ENCODE measurements around the gene FOXE3. TPM values are rescaled to one million over a fixed set of nuclear protein-coding genes. Genes with fewer than 3 reads are reported as not detected.

FOXE3 gene
- total RNA-seq, 1 experiment from 2014 or later: 0.20 TPM

DNA sequence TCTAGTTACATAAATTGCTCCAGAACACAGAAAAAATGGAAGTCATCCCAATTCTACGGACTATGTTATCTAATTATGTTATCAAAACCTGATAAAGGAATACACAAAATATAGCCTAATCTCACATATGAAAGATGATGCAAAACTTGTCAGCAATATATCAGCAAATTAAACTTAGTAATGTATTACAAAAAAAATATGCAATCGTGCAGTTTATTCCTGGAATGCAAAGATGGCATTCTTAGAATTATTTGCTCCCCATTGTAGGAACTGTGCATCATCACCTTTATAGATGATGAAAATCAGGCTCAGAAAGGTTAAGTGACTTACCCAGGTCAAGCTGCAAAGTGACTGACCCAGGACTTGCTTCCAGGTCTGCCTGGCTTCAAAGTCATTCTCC is 7.8 kb downstream of the FOXE3 start (continued):
- TF ChIP-seq, protein P1, sequence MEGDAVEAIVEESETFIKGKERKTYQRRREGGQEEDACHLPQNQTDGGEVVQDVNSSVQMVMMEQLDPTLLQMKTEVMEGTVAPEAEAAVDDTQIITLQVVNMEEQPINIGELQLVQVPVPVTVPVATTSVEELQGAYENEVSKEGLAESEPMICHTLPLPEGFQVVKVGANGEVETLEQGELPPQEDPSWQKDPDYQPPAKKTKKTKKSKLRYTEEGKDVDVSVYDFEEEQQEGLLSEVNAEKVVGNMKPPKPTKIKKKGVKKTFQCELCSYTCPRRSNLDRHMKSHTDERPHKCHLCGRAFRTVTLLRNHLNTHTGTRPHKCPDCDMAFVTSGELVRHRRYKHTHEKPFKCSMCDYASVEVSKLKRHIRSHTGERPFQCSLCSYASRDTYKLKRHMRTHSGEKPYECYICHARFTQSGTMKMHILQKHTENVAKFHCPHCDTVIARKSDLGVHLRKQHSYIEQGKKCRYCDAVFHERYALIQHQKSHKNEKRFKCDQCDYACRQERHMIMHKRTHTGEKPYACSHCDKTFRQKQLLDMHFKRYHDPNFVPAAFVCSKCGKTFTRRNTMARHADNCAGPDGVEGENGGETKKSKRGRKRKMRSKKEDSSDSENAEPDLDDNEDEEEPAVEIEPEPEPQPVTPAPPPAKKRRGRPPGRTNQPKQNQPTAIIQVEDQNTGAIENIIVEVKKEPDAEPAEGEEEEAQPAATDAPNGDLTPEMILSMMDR (IDR thresholded peaks at IDR 0.05 in 2 of 3, conservative IDR thresholded peaks at IDR 0.05 in 1 of 3; ENCODE audit: borderline replicate concordance in 1 of 3, insufficient read depth in 1 of 3, low read depth in 2 of 3, low read length in 2 of 3): no peak
- no peak for TF ChIP-seq ELF1 (IDR thresholded peaks at IDR 0.05; ENCODE audit: borderline replicate concordance, low read depth)

DNA sequence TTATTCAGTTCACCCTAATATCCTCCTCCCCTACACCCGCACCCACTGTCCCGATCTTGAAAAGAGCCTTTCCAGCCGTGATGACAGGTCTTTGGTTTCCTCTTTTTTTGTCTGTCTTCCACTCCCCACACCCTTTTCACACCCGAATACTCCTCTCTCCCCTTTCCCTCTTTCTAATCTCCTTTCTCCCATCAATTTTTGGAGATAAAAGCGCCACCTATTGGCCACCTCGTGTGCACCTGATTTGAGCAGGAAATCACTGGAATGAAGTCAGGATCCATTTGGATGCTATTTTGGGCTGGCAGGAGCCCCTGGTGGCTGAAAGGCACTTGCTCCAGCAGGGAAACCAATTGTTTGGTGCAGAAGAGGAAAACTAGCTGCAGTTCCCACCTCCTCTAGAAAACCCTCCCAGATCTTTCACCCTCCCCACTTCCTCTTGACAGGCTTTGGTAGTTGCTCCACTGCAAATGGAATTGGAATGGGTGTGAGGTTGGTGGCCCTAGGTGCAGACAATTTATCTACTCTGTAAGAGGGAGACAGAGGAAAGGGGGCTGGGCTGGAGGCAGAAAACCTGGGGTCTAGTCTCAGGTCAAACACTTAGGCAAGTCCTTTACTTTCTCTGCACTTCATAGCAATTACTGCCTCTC is 8.4 kb downstream of the FOXE3 start:
- TF ChIP-seq SP1 (IDR thresholded peaks at IDR 0.05; ENCODE audit: low read depth) (no peak), YY1 (IDR thresholded peaks at IDR 0.05; ENCODE audit: extremely low read depth, insufficient replicate concordance, low read depth, low read length) (peak; percentile 77), RAD21 (IDR thresholded peaks at IDR 0.05; ENCODE audit: low read depth) (peak; percentile 70), POLR2AphosphoS5 (IDR thresholded peaks at IDR 0.05; ENCODE audit: low read depth, low read length) (no peak), SRF (IDR thresholded peaks at IDR 0.05; ENCODE audit: low read depth) (no peak), CBX3 (IDR thresholded peaks at IDR 0.05; ENCODE audit: low read depth) (no peak)
- TF ChIP-seq, protein P1 (IDR thresholded peaks at IDR 0.05 in 2 of 3, conservative IDR thresholded peaks at IDR 0.05 in 1 of 3; ENCODE audit: borderline replicate concordance in 1 of 3, insufficient read depth in 1 of 3, low read depth in 2 of 3, low read length in 2 of 3): peak; percentile 91 to 98 (median 96)
- TF ChIP-seq, protein P2, sequence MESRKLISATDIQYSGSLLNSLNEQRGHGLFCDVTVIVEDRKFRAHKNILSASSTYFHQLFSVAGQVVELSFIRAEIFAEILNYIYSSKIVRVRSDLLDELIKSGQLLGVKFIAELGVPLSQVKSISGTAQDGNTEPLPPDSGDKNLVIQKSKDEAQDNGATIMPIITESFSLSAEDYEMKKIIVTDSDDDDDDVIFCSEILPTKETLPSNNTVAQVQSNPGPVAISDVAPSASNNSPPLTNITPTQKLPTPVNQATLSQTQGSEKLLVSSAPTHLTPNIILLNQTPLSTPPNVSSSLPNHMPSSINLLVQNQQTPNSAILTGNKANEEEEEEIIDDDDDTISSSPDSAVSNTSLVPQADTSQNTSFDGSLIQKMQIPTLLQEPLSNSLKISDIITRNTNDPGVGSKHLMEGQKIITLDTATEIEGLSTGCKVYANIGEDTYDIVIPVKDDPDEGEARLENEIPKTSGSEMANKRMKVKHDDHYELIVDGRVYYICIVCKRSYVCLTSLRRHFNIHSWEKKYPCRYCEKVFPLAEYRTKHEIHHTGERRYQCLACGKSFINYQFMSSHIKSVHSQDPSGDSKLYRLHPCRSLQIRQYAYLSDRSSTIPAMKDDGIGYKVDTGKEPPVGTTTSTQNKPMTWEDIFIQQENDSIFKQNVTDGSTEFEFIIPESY (IDR thresholded peaks at IDR 0.05; ENCODE audit: extremely low read depth, insufficient replicate concordance, low read length): no peak
- H3K9ac ChIP-seq (ENCODE audit: low read length): no peak overlapping the region
- no peak overlapping the region for H3K27ac ChIP-seq (ENCODE audit: low read depth, low read length)
- H3K27me3 ChIP-seq (ENCODE audit: insufficient read depth, low read length): no peaks in the 10 kb centered on the region
- no peak overlapping the region for H2AFZ ChIP-seq (ENCODE audit: low read depth, low read length, poor library complexity, severe bottlenecking)
- no peaks in the 10 kb centered on the region for H3K79me2 ChIP-seq (ENCODE audit: insufficient read depth, low read length)
- RAD21 ChIA-PET (ENCODE audit: low non-redundant PET in 1 of 2, low total read pairs in 2 of 2, uncharacterized antibody in 2 of 2, unreplicated experiment in 2 of 2): no interaction called here
- peaks cover 3 to 11% of the 10 kb centered on the region in 2 experiments; a peak in 2 of 4 replicates for H3K4me1 ChIP-seq (ENCODE audit: control insufficient read depth in 1 of 2, insufficient read depth in 2 of 2, low read length in 2 of 2)
- H3K36me3 ChIP-seq (ENCODE audit: control insufficient read depth in 1 of 2, insufficient read depth in 2 of 2, low read length in 2 of 2): no peaks in the 10 kb centered on the region
- DNase-seq (ENCODE audit: low read depth, low spot score) (peak; percentile 63), ATAC-seq (peak; percentile 91)
- no peaks in the 10 kb centered on the region for H3K9me3 ChIP-seq (ENCODE audit: control insufficient read depth in 1 of 2, insufficient read depth in 1 of 2, low read depth in 1 of 2, low read length in 2 of 2)
- intact Hi-C loops (cut with micrococcal nuclease): loop anchor here (1.0 kb wide), 3 partner anchors 36 to 245 kb away; no protein-coding TSS in a partner anchor
- CTCF ChIA-PET: interaction anchor here (0.7 to 2.8 kb wide), 10 partner anchors 8 to 302 kb away, joined by 3 to 17 read pairs (median 4); partner anchors contain the start of gene FOXD2
- no peak overlapping the region for H3K4me3 ChIP-seq (replicated peaks in 1 of 2; ENCODE audit: low read depth in 1 of 2, low read length in 2 of 2)
- POLR2A ChIA-PET: no interaction called here
- H3K4me2 ChIP-seq (ENCODE audit: low read length): no peak overlapping the region
- BruUV-seq (replicated peaks): no TSS peak
- no peaks in the 10 kb centered on the region for H4K20me1 ChIP-seq (ENCODE audit: insufficient read depth)
- H3K9me2 ChIP-seq (ENCODE audit: insufficient read depth): no peaks in the 10 kb centered on the region

All from HCT116 (cell line).